Cardiac muscle cell (in vitro differentiated cells and primary cell): ENCODE data around the gene QSOX2. TPM values are rescaled to one million over a fixed set of nuclear protein-coding genes. Genes with fewer than 3 reads are reported as not detected.

Experiments used
- DNase-seq, 2 donors: peaks; one replicate each; pipeline versions ENCODE4 v3.0.0 to v3.0.0-alpha.2; 2010 to 2017; ENCODE audit warnings: low read depth in 1 of 2, low spot score in 1 of 2
- H3K27ac ChIP-seq: fragments of 200-600 bp; sonication (generic); 2 replicates; pipeline ENCODE4 v1.5.1; 2016
- H3K27me3 ChIP-seq: fragments of 200-600 bp; sonication (generic); 2 replicates; pipeline ENCODE4 v1.6.0; 2016; ENCODE audit warnings: control low read depth
- H3K36me3 ChIP-seq: fragments of 200-600 bp; sonication (generic); 2 replicates; pipeline ENCODE4 v1.5.1; 2016; ENCODE audit warnings: control low read depth
- H3K4me1 ChIP-seq: fragments of 200-600 bp; sonication (generic); 2 replicates; pipeline ENCODE4 v1.8.1; 2017; ENCODE audit warnings: low read depth, mild to moderate bottlenecking, mixed run types
- H3K4me3 ChIP-seq: fragments of 200-600 bp; sonication (generic); 2 replicates; pipeline ENCODE4 v1.5.1; 2016; ENCODE audit warnings: mild to moderate bottlenecking
- H3K9me3 ChIP-seq: fragments of 200-600 bp; sonication (generic); 2 replicates; pipeline ENCODE4 v1.5.1; 2017; ENCODE audit warnings: low read depth, mild to moderate bottlenecking, control low read depth
- CTCF ChIP-seq: IDR thresholded peaks from 2 replicates; pipeline ENCODE4 v1.5.1; 2012; ENCODE audit warnings: low read depth, mild to moderate bottlenecking, low read length
- polyA plus RNA-seq: library from polyadenylated mRNA; unstranded; fragments of >200 nt; fragmentation: Nextera tagmentation; extraction: Ambion mirVana; gene quantifications from 2 replicates; pipeline ENCODE4 v1.2.1, GENCODE V29; 2016
- total RNA-seq: library from RNA; depleted of rRNA; stranded (reverse); fragments of >200 nt; gene quantifications from 2 replicates; pipeline ENCODE4 v1.2.3, GENCODE V29; 2016

Gene QSOX2
- total and polyA plus RNA-seq, 2 experiments from 2014 or later: 1.7 to 10.5 TPM

GRCh38 chr9:136209786-136210185 is 35.8 kb downstream of the QSOX2 start:
- Histone ChIP-seq H3K27me3 (peaks cover 20% of the 10 kb centered on the region), H3K4me3 (no peak overlapping the region), H3K27ac (no peak overlapping the region), H3K36me3 (no peaks in the 10 kb centered on the region), H3K9me3 (no peaks in the 10 kb centered on the region), H3K4me1 (no peaks in the 10 kb centered on the region)
- DNase-seq: no peak
- TF ChIP-seq CTCF: no peak

GRCh38 chr9:136209232-136209631 is 36.4 kb downstream of the QSOX2 start:
- Histone ChIP-seq H3K4me1 (no peaks in the 10 kb centered on the region), H3K27me3 (peaks cover 25% of the 10 kb centered on the region), H3K4me3 (no peak overlapping the region), H3K9me3 (no peaks in the 10 kb centered on the region), H3K36me3 (no peaks in the 10 kb centered on the region), H3K27ac (no peak overlapping the region)
- no peak for TF ChIP-seq CTCF
- no peak for DNase-seq

- no peak overlapping the region for H3K27ac ChIP-seq
- H3K36me3 ChIP-seq: no peaks in the 10 kb centered on the region
- H3K27me3 ChIP-seq: peaks cover 31% of the 10 kb centered on the region
- H3K4me1 ChIP-seq: no peaks in the 10 kb centered on the region
- no peak for TF ChIP-seq CTCF
- no peak overlapping the region for H3K4me3 ChIP-seq
- H3K9me3 ChIP-seq: no peaks in the 10 kb centered on the region
- DNase-seq: no peak
Observed at GRCh38 chr9:136208675-136209074, 36.9 kb downstream of the QSOX2 start.

- DNase-seq: no peak
- H3K4me3 ChIP-seq: no peak overlapping the region
- H3K27me3 ChIP-seq: peaks cover 41% of the 10 kb centered on the region
- no peaks in the 10 kb centered on the region for H3K36me3 ChIP-seq
- TF ChIP-seq CTCF: no peak
- no peaks in the 10 kb centered on the region for H3K9me3 ChIP-seq
- no peak overlapping the region for H3K27ac ChIP-seq
- no peaks in the 10 kb centered on the region for H3K4me1 ChIP-seq
Observed at GRCh38 chr9:136207616-136208015, 38.0 kb downstream of the QSOX2 start.

GRCh38 chr9:136206602-136207275 is 38.9 kb downstream of the QSOX2 start:
- Histone ChIP-seq H3K27ac (no peak overlapping the region), H3K36me3 (no peaks in the 10 kb centered on the region), H3K27me3 (peaks cover 50% of the 10 kb centered on the region), H3K4me3 (no peak overlapping the region), H3K4me1 (no peaks in the 10 kb centered on the region), H3K9me3 (no peaks in the 10 kb centered on the region)
- no peak for DNase-seq
- no peak for TF ChIP-seq CTCF
